GM19043 (cell line): ENCODE results near the gene KRTAP5-11.
"Not testable (repeated sequence)": the region's sequence is repeated elsewhere in the genome, so short reads cannot be mapped to it uniquely, and the experiment has no call there.

Experiments used
- ATAC-seq: cut with Tn5 transposase; IDR thresholded peaks from one replicate; pipeline ENCODE4 v1.9.1; 2021; ENCODE audit warnings: low read depth; ENCODE audit not compliant: unreplicated experiment

Gene KRTAP5-11

DNA sequence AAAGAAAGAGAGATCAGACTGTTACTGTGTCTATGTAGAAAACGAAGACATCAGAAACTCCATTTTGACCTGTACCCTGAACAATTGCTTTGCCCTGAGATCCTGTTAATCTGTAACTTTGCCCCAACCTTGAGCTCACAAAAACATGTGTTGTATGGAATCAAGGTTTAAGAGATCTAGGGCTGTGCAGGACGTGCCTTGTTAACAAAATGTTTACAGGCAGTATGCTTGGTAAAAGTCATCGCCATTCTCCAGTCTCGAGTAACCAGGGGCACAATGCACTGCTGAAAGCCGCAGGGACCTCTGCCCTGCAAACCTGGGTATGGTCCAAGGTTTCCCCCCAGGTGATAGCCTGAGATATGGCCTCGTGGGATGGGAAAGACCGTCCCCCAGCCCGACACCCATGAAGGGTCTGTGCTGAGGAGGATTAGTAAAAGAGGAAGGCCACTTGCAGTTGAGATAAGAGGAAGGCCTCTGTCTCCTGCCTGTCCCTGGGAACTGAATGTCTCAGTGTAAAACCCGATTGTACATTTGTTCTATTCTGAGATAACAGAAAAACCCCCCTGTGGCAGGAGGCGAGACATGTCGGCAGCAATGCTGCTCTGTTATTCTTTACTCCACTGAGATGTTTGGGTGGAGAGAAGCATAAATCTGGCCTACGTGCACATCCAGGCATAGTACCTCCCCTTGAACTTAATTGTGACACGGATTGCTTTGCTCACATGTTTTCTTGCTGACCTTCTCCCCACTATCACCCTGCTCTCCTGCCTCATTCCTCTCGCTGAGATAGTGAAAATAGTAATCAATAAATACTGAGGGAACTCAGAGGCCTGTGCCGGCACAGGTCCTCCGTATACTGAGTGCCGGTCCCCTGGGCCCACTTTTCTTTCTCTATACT is 47.7 kb downstream of the KRTAP5-11 start:
- not testable (repeated sequence) for ATAC-seq

DNA sequence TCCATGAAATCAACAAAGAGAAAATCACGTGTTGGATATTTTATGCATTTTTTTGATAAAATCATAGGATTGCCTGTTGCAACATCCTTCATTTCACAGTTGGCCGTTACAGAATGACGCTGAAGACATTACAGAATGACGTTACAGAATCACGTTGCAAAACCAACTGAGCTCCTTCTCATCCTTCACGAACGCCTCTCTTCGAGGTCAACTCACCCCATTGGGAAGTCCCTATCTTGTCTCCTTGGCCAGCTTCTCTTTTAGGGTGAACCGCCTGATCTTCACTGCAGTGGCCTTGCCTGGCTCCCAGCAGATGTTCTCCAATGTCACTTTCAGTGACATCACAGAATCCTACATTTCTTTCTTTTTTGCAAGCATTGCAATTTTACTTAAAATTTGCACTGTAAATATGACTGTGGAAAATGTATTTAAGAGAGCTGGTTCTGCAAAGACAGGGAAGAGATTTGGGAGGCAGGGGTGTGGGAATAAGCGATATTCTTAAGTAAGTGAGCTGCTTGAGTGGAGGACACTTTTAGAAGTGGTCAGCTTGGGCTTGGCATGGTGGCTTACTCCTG is 50.6 kb downstream of the KRTAP5-11 start:
- ATAC-seq: no peak
